Ovary (tissue), 3 donors: Measurements from ENCODE around the gene ALDH3A1.

ENCODE experiments used
- CTCF ChIP-seq, 3 donors: fragments of 450-650 bp in 2 of 3; fragments of 200-600 bp in 1 of 3; IDR thresholded peaks; one replicate each; pipeline versions ENCODE4 v1.5.1 to v1.8.0; 2016 to 2022; ENCODE audit warnings: antibody characterized with exemption in 3 of 3, mild to moderate bottlenecking in 1 of 3
- EP300 ChIP-seq: sonication (generic); formaldehyde crosslinking; IDR thresholded peaks from one replicate; pipeline ENCODE4 v1.6.1; 2017; ENCODE audit warnings: antibody characterized with exemption
- donor health status: DM: no; HTN: no; CAD: no.

- TF ChIP-seq CTCF (IDR thresholded peaks at IDR 0.05) = no peak
- no peak for TF ChIP-seq EP300
Observed at GRCh38 chr17:19760746-19761145, 12.6 kb upstream of the ALDH3A1 start.
